PC-9 (cell line): ENCODE results near the gene NSUN6. TPM values are rescaled to one million over a fixed set of nuclear protein-coding genes. Genes with fewer than 3 reads are reported as not detected.

Experiments used
- BruUV-seq: library from RNA; stranded (reverse); fragments of 400-500 nt; replicated peaks from 2 replicates; lab custom pipeline; 2021; lab: Mats Ljungman, UMichigan
- CTCF ChIA-PET: fragments of 300-600 bp; sonication (Branson Sonifier 250); formaldehyde crosslinking; loops from one replicate; lab custom pipeline; 2022; ENCODE audit warnings: antibody characterized with exemption; lab: Charles Lee
- POLR2A ChIA-PET: fragments of 300-600 bp; sonication (Branson Sonifier 250); formaldehyde crosslinking; loops from one replicate; lab custom pipeline; 2022; ENCODE audit warnings: antibody characterized with exemption; ENCODE audit not compliant: unreplicated experiment; lab: Charles Lee
- DNase-seq, 2 experiments: peaks; one replicate each; pipeline versions ENCODE4 v3.0.0 to v3.0.0-alpha.2; 2015 to 2022; ENCODE audit warnings: mixed read lengths in 1 of 2
- H2AFZ ChIP-seq: fragments of 200-600 bp; sonication (generic); 2 replicates; pipeline ENCODE4 v1.8.1; 2017; ENCODE audit warnings: antibody characterized with exemption
- H3F3A ChIP-seq: fragments of 200-600 bp; sonication (generic); 2 replicates; pipeline ENCODE4 v1.8.1; 2017; ENCODE audit warnings: antibody characterized with exemption, mild to moderate bottlenecking, low read depth; ENCODE audit not compliant: insufficient read depth
- H3K27ac ChIP-seq: fragments of 200-600 bp; sonication (generic); 2 replicates; pipeline ENCODE4 v1.6.1; 2016; ENCODE audit warnings: mixed run types
- H3K27me3 ChIP-seq: fragments of 200-600 bp; sonication (generic); 2 replicates; pipeline ENCODE4 v1.6.1; 2016; ENCODE audit warnings: low read depth, mixed run types; ENCODE audit not compliant: insufficient read depth
- H3K36me3 ChIP-seq: fragments of 200-600 bp; sonication (generic); 2 replicates; pipeline ENCODE4 v1.6.1; 2016; ENCODE audit warnings: low read depth, mixed run types
- H3K4me1 ChIP-seq: fragments of 200-600 bp; sonication (generic); replicated peaks from 2 replicates; pipeline ENCODE4 v1.6.1; 2016; ENCODE audit warnings: mixed run types; ENCODE audit not compliant: insufficient read depth
- H3K4me2 ChIP-seq: fragments of 200-600 bp; sonication (generic); 2 replicates; pipeline ENCODE4 v1.6.1; 2017; ENCODE audit warnings: mixed run types
- H3K4me3 ChIP-seq: fragments of 200-600 bp; sonication (generic); 2 replicates; pipeline ENCODE4 v1.6.1; 2016; ENCODE audit warnings: mixed run types
- H3K79me2 ChIP-seq: fragments of 200-600 bp; sonication (generic); 2 replicates; pipeline ENCODE4 v1.6.1; 2017; ENCODE audit warnings: low read depth, mixed run types
- H3K9me2 ChIP-seq: fragments of 200-600 bp; sonication (generic); 2 replicates; pipeline ENCODE4 v1.8.1; 2017; ENCODE audit warnings: mild to moderate bottlenecking; ENCODE audit not compliant: insufficient read depth
- H3K9me3 ChIP-seq: fragments of 200-600 bp; sonication (generic); 2 replicates; pipeline ENCODE4 v1.8.1; 2016; ENCODE audit warnings: low read depth; ENCODE audit not compliant: insufficient read depth
- H4K20me1 ChIP-seq: fragments of 200-600 bp; sonication (generic); 2 replicates; pipeline ENCODE4 v1.8.1; 2017; ENCODE audit not compliant: insufficient read depth
- CTCF ChIP-seq: fragments of 200-600 bp; sonication (generic); conservative IDR thresholded peaks from 2 replicates; pipeline ENCODE4 v1.6.1; 2017; ENCODE audit warnings: mixed run types, antibody characterized with exemption, mild to moderate bottlenecking, moderate library complexity
- EZH2 ChIP-seq: fragments of 200-600 bp; sonication (generic); IDR thresholded peaks from 2 replicates; pipeline ENCODE4 v1.8.0; 2017; ENCODE audit warnings: antibody characterized with exemption, low read depth
- intact Hi-C: fragments of 100-400 bp; cut with micrococcal nuclease; formaldehyde crosslinking; loops from one replicate; pipeline ENCODE4 v1.10.0; 2022; ENCODE audit not compliant: unreplicated experiment
- total RNA-seq: library from RNA; stranded (reverse); gene quantifications from 2 replicates; pipeline ENCODE4 v1.2.3, GENCODE V29; 2021

NSUN6 gene
- total RNA-seq, 1 experiment from 2014 or later: 11.9 TPM

GRCh38 chr10:18582803-18583202 lies 68.6 kb downstream of the NSUN6 start:
- no peaks in the 10 kb centered on the region for H3K9me3 ChIP-seq
- H3K9me2 ChIP-seq: no peaks in the 10 kb centered on the region
- H3K79me2 ChIP-seq: no peaks in the 10 kb centered on the region
- H3K4me2 ChIP-seq: no peak overlapping the region
- no peaks in the 10 kb centered on the region for H3K36me3 ChIP-seq
- BruUV-seq: no TSS peak
- ChIA-PET POLR2A (no interaction called here), CTCF (no interaction called here)
- H4K20me1 ChIP-seq: no peaks in the 10 kb centered on the region
- no peaks in the 10 kb centered on the region for H3F3A ChIP-seq
- intact Hi-C loops: no loop called here
- DNase-seq: no peak
- no peaks in the 10 kb centered on the region for H3K27me3 ChIP-seq
- no peak overlapping the region for H3K4me3 ChIP-seq
- H3K27ac ChIP-seq: no peak overlapping the region
- no peak overlapping the region for H2AFZ ChIP-seq
- no peak for TF ChIP-seq EZH2
- no peaks in the 10 kb centered on the region for H3K4me1 ChIP-seq

- Histone ChIP-seq H3K9me3 (peaks cover 5% of the 10 kb centered on the region; the same call in 1 of the 2 replicates), H3K4me2 (no peak overlapping the region), H3K27ac (no peak overlapping the region), H4K20me1 (no peaks in the 10 kb centered on the region), H3K79me2 (no peaks in the 10 kb centered on the region), H3K36me3 (no peaks in the 10 kb centered on the region), H3K4me3 (no peak overlapping the region), H3F3A (no peaks in the 10 kb centered on the region), H3K4me1 (no peaks in the 10 kb centered on the region), H3K27me3 (no peaks in the 10 kb centered on the region), H3K9me2 (no peaks in the 10 kb centered on the region), H2AFZ (no peak overlapping the region)
- DNase-seq: no peak
- TF ChIP-seq CTCF: no peak
- TF ChIP-seq EZH2: no peak
- ChIA-PET POLR2A (no interaction called here), CTCF (no interaction called here)
- BruUV-seq: no TSS peak
- intact Hi-C loops: no loop called here
Measured at GRCh38 chr10:18577823-18578685, 73.3 kb downstream of the NSUN6 start.

GRCh38 chr10:18576586-18576985 lies 74.8 kb downstream of the NSUN6 start:
- BruUV-seq: no TSS peak
- no peaks in the 10 kb centered on the region for H4K20me1 ChIP-seq
- ChIA-PET CTCF (no interaction called here), POLR2A (no interaction called here)
- no peaks in the 10 kb centered on the region for H3K9me2 ChIP-seq
- no peak for DNase-seq
- no peaks in the 10 kb centered on the region for H3K27me3 ChIP-seq
- no peak overlapping the region for H2AFZ ChIP-seq
- H3K4me3 ChIP-seq: no peak overlapping the region
- no peaks in the 10 kb centered on the region for H3K4me1 ChIP-seq
- no peak overlapping the region for H3K4me2 ChIP-seq
- no peaks in the 10 kb centered on the region for H3F3A ChIP-seq
- TF ChIP-seq EZH2: no peak
- TF ChIP-seq CTCF: no peak
- no peak overlapping the region for H3K27ac ChIP-seq
- intact Hi-C loops: no loop called here
- H3K36me3 ChIP-seq: no peaks in the 10 kb centered on the region
- no peaks in the 10 kb centered on the region for H3K79me2 ChIP-seq
- peaks cover 10% of the 10 kb centered on the region; the same call in 1 of the 2 replicates for H3K9me3 ChIP-seq
